SJCRH30 (cell line): Measurements from ENCODE around the gene COMT. TPM values are rescaled to one million over a fixed set of nuclear protein-coding genes. Genes with fewer than 3 reads are reported as not detected.
A peak's percentile ranks its signal among the peaks of the same experiment; 100 is the strongest.

Source experiments
- DNase-seq, 2 experiments: peaks; one replicate each; pipeline ENCODE4 v3.0.0-alpha.2; 2015 to 2020
- H3K27ac ChIP-seq: fragments of 250-450 bp; sonication (Bioruptor Pico); 2 replicates; pipeline ENCODE4 v1.5.1; 2020; ENCODE audit warnings: mild to moderate bottlenecking, moderate library complexity
- H3K27me3 ChIP-seq: fragments of 250-450 bp; sonication (Bioruptor Pico); 2 replicates; pipeline ENCODE4 v1.5.1; 2020; ENCODE audit warnings: mild to moderate bottlenecking, moderate library complexity
- H3K36me3 ChIP-seq: fragments of 250-450 bp; sonication (Bioruptor Pico); 2 replicates; pipeline ENCODE4 v1.5.1; 2020; ENCODE audit warnings: mild to moderate bottlenecking, moderate library complexity
- H3K4me1 ChIP-seq: fragments of 250-450 bp; sonication (Bioruptor Pico); 2 replicates; pipeline ENCODE4 v1.5.1; 2020; ENCODE audit warnings: mild to moderate bottlenecking, moderate library complexity
- H3K4me3 ChIP-seq: fragments of 250-450 bp; sonication (Bioruptor Pico); 2 replicates; pipeline ENCODE4 v1.5.1; 2020; ENCODE audit warnings: mild to moderate bottlenecking, moderate library complexity
- H3K9me3 ChIP-seq: fragments of 250-450 bp; sonication (Bioruptor Pico); replicated peaks from 2 replicates; pipeline ENCODE4 v1.5.1; 2020; ENCODE audit warnings: mild to moderate bottlenecking, moderate library complexity
- total RNA-seq: library from RNA; depleted of rRNA; stranded (reverse); fragments of >200 nt; shearing (Covaris generic); gene quantifications from 2 replicates; pipeline ENCODE4 v1.2.3, GENCODE V29; 2014

COMT gene
- total RNA-seq, 1 experiment from 2014 or later = 69.2 TPM

DNA sequence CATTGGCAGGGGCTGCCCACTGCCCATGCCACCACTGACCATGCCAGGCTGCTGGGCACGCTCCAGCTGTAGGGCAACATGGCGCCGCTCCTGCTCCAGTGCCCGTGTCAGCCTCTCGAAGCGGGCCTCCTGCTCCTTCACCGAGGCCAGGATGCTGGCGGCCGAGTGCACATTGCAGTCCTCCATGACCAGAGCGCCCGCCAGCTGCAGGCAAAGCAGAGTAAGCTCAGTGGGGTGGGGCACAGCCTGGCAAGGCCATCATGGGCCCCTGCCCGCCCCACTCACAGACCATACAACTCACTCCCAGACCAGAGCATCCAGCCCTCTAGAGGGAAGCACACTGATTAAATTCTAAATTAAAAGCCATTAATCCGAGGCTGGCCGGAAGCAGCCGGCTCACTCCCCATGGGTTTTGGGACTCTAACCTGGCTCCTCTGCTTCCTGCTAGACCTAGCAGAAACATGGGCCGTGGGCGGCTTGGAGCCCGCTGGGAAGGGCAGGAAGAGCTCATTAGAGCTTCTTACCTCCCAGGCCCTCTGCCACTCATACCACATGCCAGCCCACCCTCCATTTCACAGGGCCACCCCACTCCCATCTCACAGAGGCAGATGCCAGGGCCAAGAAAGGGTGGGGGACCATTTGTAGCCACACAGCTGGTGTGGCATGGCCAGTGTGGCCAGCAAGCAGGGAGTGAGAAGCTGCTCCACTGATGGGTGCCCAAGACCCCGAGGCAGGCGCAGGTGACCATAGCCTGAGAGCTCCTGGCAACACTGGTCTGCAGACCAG lies 49.2 kb downstream of the COMT start:
- Histone ChIP-seq H3K27ac (no peak overlapping the region), H3K4me3 (no peak overlapping the region), H3K36me3 (no peaks in the 10 kb centered on the region), H3K4me1 (peaks cover 36% of the 10 kb centered on the region), H3K27me3 (no peaks in the 10 kb centered on the region), H3K9me3 (no peaks in the 10 kb centered on the region)
- DNase-seq = no peak

DNA sequence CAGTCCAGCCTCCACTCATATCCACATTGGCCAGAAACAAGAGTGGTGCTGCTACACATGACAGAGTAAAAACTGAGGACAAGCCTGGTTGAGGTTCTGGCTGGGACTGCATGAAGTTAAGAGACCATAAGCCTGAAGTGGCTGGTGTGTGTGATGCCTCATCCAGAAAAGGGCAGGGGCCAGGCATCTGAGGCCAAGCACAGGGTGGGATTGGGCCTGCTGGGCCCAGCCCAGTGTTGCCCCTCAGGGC lies 49.7 kb downstream of the COMT start:
- H3K27me3 ChIP-seq = no peaks in the 10 kb centered on the region
- peak overlapping the region; percentile 41; the same call in 1 of the 2 replicates for H3K27ac ChIP-seq
- no peaks in the 10 kb centered on the region for H3K36me3 ChIP-seq
- H3K4me1 ChIP-seq = peaks cover 34% of the 10 kb centered on the region
- H3K9me3 ChIP-seq = no peaks in the 10 kb centered on the region
- H3K4me3 ChIP-seq = no peak overlapping the region
- DNase-seq = no peak

DNA sequence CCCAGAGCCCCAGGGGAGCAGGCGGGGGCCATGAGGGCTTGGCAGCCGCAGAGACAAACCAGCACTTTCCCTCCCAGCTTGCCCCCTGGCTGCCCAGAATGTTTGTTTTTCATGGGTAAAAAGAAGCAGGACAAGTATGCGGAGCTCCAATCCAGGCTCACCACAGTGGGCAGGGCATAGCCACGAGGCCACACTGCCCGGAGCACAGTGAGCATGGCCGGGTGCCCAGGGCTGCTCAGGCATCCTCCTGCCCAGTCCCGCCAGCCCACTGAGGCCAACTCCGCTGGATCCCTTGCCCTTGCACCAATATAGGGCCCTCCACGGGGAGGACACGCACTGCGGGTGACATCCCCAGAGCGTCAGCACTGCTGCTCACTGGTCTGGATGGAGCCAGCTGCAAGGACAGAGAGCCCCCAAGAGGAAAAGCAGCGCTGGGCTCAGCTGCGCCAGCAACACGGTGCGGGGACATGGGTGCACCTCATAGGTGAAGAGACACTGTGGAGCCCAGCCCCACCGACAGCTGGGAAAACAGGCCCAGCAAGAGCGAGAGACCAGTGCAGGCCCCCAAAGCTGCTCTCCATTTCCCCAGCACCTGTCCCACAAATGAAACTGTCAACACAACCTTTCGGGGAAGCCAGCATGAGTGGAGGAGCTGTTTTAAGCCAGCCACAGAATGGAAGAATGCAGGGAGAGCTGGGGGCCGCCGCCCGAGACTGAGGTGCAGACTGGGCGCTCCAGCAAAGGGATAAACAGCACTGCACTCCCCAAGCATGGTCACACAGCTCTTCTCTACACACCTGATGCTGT lies 50.3 kb downstream of the COMT start:
- Histone ChIP-seq H3K4me3 (no peak overlapping the region), H3K27ac (peak overlapping the region; percentile 41), H3K9me3 (no peaks in the 10 kb centered on the region), H3K27me3 (no peaks in the 10 kb centered on the region), H3K4me1 (peaks cover 36% of the 10 kb centered on the region), H3K36me3 (no peaks in the 10 kb centered on the region)
- peak; percentile 88 to 94 for DNase-seq

DNA sequence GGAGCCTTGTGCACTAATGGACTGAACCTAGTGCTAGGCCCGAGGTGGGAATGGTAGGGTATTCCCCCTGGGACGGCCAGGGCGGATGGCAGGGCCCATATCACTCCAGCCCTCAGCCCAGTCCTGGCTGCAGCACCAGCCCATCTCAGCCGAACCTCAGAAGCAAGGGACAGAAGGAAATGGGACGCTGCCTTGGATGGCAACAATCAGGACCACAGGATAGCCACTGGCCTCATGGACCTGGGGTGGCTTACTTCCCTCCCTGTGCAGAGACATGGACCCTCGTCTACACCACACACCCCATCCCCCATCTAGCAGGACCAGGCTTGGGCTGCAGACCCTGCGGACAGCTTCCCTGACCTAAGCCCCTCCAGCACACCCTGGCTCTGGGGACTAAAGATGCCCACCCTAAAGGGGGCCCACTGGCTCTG lies 50.9 kb downstream of the COMT start:
- DNase-seq = no peak
- peak overlapping the region; percentile 41; the same call in 1 of the 2 replicates for H3K27ac ChIP-seq
- H3K36me3 ChIP-seq = no peaks in the 10 kb centered on the region
- peaks cover 41% of the 10 kb centered on the region for H3K4me1 ChIP-seq
- no peaks in the 10 kb centered on the region for H3K27me3 ChIP-seq
- no peaks in the 10 kb centered on the region for H3K9me3 ChIP-seq
- H3K4me3 ChIP-seq = no peak overlapping the region

DNA sequence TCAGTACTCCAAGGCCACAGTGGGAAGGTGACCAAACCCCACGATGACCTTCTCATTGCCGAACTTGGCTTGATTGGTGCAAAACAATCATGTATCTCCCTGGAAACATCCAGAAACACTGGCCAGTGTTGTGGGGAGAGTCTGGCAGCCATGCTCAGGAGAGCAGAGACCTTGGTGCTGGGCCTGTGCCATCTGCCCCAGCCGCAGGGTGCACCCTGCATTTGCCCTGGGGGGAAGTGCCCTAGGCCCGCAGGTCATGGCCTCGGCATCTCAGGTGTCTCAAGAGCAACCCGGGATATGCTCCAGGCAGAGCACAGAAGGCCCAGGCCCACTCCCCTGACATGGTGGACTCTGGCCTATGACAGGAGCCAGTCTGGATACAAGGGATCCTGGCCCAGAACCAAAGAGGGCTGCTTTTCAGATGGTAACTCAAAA lies 51.4 kb downstream of the COMT start:
- Histone ChIP-seq H3K27me3 (no peaks in the 10 kb centered on the region), H3K9me3 (no peaks in the 10 kb centered on the region), H3K4me3 (no peak overlapping the region), H3K4me1 (peaks cover 45% of the 10 kb centered on the region), H3K36me3 (no peaks in the 10 kb centered on the region), H3K27ac (no peak overlapping the region)
- DNase-seq = no peak

DNA sequence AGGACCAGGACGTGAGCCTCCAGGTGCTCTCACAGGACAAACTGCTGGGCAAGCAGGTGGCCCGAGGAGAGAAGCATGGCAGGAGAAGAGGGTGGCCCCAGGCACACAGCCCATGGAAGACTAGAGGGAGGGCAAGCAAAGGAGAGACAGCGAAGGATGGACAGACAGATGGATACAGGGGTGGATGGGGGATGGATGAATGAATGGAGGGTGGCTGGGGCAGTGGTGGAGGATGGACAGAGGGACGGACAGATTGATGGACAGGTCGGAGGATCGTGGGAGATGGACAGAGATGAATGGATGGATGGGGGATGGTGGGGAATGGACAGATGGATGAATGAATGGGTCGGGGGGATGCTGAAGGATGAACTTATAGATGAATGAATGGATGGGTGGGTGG lies 52.4 kb downstream of the COMT start:
- Histone ChIP-seq H3K4me3 (no peak overlapping the region), H3K36me3 (no peaks in the 10 kb centered on the region), H3K27ac (no peak overlapping the region), H3K27me3 (no peaks in the 10 kb centered on the region), H3K9me3 (no peaks in the 10 kb centered on the region), H3K4me1 (peaks cover 55% of the 10 kb centered on the region)
- DNase-seq = no peak

DNA sequence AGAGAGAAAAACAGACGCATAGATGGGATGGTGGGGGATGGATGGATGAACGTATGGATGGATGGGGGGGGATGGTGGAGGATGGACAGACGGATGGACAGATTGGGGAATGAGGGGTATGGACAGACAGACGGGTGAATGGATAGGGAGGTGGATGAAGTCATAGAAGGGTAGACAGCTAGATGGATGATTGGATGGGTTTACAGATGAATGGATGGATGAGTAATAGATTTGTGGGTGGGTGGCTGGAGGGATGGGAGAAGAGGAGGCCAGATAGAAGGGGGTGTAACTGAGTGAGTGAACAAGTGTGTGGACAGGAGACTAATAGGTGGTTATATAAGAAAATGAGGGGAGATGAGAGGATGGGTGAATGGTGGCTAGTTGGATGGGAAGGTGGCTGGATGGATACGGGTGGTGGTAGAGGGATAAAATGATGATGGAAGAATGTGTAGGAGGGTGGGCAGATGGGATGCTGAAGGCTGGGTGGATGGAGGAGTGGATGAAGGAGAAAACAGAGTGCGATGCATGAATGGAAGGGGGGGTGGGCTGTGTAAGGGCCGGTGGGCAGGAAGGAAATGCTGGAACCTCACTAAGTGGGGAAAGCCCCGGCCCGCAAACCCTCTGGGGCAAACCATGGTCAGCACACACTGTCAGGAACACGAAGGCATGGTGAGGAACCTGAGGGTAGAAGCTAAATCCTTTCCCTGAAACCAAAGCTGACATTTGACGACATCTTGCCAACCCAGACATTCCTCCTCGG lies 53.5 kb downstream of the COMT start:
- peaks cover 66% of the 10 kb centered on the region for H3K4me1 ChIP-seq
- no peaks in the 10 kb centered on the region; the same call in 1 of the 2 replicates for H3K27me3 ChIP-seq
- H3K27ac ChIP-seq = no peak overlapping the region
- no peaks in the 10 kb centered on the region for H3K36me3 ChIP-seq
- DNase-seq = no peak
- no peaks in the 10 kb centered on the region for H3K9me3 ChIP-seq
- H3K4me3 ChIP-seq = no peak overlapping the region

DNA sequence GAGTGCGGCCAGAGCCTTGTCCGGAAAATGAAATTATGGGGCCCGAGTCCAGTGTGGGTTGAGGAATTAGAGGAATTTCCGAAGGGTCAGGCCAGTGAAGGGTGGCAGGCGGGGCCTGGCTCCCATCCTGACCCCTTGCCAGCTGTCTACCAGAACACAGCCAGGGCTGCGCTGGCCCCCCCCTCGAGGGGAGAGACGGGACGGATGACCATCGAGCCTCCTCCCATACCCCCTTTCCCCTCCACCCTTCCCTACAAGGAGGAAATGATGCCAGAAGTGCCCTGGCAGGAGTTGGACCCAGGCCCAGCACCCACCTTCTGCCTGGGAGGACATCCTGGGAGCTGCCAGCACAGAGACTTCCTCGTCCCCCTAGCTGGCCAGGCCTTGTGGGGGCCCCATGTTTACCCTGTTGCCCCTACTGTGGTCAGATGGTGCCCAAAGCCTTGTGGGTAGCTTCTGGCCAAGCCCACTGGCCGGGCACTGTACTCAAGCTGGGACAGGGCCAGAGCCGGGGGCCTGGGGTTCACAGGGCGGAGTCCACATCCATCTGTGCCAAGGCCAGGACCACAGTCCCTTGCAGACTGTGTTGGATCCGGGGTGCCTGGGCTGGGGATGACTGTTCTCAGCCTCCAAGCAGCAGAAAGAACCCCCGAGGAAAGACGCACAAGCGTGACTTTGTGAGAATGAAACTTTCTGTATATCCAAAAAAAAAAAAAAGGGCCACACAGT lies 54.2 kb downstream of the COMT start:
- H3K36me3 ChIP-seq = no peaks in the 10 kb centered on the region
- no peak overlapping the region for H3K27ac ChIP-seq
- no peaks in the 10 kb centered on the region; the same call in 1 of the 2 replicates for H3K27me3 ChIP-seq
- no peaks in the 10 kb centered on the region for H3K9me3 ChIP-seq
- H3K4me1 ChIP-seq = peaks cover 67% of the 10 kb centered on the region
- DNase-seq = no peak
- no peak overlapping the region for H3K4me3 ChIP-seq

DNA sequence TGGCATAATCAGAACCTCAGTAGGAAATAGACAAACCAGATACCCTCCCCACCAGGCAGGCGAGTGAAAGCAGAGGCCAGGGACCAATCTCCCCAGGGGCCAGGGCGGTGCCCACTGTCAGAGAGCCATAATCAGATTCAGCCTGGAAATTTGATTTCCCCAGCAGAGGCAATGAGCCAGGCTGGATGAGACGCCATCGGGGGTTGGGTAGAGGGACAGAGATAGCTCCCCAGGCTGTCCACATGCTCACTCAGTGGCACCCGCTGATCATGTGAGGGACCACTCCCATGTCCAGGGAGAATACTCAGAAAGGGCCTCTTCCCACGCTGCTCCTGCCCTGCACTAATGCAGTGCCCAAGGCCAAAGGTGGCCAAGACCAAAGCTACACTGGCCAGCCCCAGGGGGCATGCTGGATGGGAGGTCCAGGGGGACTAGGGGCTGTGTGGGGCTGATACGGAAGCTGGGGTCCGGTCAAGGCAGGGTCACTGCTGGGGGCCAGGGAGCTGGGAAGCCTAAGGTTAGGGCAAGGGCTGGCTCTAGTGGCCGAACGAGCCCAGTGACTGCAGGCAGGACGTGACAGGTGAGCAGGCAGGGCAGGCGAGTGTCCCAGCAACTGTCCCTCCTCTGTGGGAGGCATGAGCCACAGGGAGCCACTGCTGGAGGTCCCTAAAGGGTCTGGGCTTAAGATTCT lies 55.3 kb downstream of the COMT start:
- no peak overlapping the region for H3K4me3 ChIP-seq
- H3K27me3 ChIP-seq = no peaks in the 10 kb centered on the region; the same call in 1 of the 2 replicates
- DNase-seq = no peak
- no peak overlapping the region for H3K27ac ChIP-seq
- H3K36me3 ChIP-seq = no peaks in the 10 kb centered on the region
- peaks cover 58% of the 10 kb centered on the region for H3K4me1 ChIP-seq
- H3K9me3 ChIP-seq = no peaks in the 10 kb centered on the region

DNA sequence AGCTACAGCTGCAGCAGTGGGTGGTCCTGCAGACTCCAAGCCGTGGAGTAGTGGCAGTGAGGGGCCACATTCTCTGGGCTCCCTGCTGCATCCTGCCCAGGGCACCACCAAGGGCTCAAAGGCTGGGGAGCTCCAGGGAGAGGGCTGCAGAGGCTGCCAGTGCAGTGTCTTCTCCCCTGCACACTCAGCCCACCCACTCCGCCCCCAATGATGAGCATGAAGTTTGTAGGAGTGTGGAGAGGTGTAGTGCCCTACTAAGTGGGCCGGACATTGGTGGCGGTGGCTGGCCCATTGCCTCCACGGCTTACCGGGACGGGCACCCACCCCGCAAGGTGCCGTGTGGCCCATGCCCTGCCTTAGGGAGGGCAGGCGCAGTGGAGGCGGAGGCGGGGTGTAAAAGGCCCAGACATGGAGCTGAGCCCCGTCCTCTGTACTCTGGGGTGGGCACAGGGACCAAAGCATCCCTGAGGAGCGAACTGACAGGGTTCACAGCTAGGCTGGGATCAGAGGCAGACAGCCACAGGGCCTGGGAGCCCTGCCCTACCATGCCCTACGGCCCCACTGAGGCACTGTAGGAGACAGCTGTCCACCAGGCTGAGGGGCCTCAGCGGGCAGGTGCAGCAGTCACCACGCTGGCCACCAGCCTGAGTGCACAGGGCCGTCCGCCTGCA lies 56.1 kb downstream of the COMT start:
- Histone ChIP-seq H3K9me3 (no peaks in the 10 kb centered on the region), H3K4me3 (no peak overlapping the region), H3K27ac (no peak overlapping the region), H3K27me3 (no peaks in the 10 kb centered on the region; the same call in 1 of the 2 replicates), H3K36me3 (no peaks in the 10 kb centered on the region), H3K4me1 (peaks cover 61% of the 10 kb centered on the region)
- DNase-seq = no peak

DNA sequence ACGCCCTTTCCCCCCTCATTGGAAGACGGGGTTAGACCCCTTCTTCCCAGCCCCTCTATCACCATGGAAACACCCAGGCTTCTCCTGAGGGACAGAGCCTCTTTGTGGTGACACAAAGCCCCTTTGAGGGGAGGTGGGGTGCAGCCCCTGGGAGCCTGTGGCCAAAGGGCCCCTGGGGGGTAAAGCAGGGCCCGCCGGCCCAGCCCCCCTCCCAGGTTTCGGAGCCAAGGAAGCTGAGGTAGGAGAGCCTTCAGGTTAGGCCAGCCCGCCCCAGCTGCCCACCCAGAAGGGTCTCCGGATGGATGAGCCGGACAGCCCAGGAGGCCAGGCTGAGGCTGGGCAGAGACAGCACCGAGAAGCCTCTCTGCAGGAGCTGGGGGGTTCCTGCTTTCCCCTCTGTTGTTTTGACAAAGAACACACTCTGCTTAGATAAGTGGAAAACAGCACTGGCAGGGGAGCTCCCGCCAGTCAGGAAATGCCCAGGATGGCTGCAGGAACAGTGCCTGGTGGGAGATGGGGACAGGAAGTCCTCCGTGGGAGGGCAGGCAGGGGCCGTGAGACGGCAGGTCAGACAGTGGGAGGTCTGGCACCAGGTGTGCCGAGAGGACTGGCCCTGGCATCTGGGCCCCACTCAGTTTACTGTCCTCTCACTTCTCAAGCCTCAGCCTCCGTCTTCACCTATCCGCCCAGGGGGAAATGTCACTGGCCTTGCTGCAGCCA lies 56.8 kb downstream of the COMT start:
- DNase-seq = no peak
- H3K9me3 ChIP-seq = 0 out of 2 replicates have a peak, but pooled peaks cover 3% of the 10 kb centered on the region
- H3K27me3 ChIP-seq = no peaks in the 10 kb centered on the region; the same call in 1 of the 2 replicates
- H3K4me3 ChIP-seq = no peak overlapping the region
- H3K36me3 ChIP-seq = no peaks in the 10 kb centered on the region
- no peak overlapping the region for H3K27ac ChIP-seq
- H3K4me1 ChIP-seq = peaks cover 62% of the 10 kb centered on the region

DNA sequence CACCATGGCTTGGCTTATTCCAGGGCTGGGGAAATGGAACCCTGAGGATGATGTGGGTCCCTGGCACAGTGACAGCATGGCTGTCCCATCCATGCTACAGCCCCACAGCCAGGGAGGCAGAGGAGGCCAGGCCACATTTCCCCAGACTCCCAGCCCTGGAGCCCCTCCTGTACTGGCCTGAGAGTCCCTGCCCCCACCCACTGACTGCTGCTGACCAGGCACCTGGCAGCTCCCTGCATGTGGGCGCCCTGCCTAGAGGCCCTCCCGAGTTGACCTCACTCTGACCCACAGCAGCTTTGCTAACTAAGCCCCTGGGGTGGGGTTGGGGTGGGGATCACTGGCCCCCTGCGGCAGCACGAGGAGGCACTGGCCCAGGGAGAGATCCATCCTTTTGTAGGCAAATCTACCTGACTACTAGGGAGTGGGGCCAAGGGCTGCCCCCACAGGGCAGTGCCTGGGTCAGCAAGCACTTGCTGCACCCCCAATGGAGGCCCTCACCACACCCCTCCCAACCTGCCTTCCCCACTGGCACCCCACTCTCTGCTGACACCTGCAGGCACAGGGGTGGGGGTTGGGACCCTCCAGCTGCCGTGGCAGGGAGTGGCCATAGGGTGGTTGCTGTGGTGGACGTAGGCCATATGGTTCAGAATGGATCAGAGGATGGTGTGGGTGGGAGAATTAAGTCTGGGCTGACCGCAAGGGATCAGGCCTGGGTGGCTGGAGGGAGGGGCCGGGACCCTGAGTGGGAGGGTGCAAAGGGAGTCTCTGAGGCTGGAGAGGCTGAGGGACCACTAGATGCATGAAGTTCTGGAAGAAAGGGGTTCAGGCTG lies 57.6 kb downstream of the COMT start:
- H3K36me3 ChIP-seq = no peaks in the 10 kb centered on the region
- no peaks in the 10 kb centered on the region; the same call in 1 of the 2 replicates for H3K27me3 ChIP-seq
- no peak overlapping the region for H3K27ac ChIP-seq
- no peak overlapping the region for H3K4me3 ChIP-seq
- H3K4me1 ChIP-seq = peaks cover 62% of the 10 kb centered on the region
- peak; percentile 45 to 56 for DNase-seq
- H3K9me3 ChIP-seq = peaks cover 10% of the 10 kb centered on the region; the same call in 1 of the 2 replicates
